Lower lobe of right lung (tissue), 2 donors: ENCODE results near the gene C8A. TPM values are rescaled to one million over a fixed set of nuclear protein-coding genes. Genes with fewer than 3 reads are reported as not detected.

Experiments
- ATAC-seq, 2 donors: fragments of 200-7000 bp; cut with Tn5 transposase; one replicate each; pipeline ENCODE4 v1.9.1; 2020 to 2022; ENCODE audit warnings: mild to moderate bottlenecking in 2 of 2, moderate library complexity in 2 of 2
- DNase-seq: peaks from one replicate; pipeline ENCODE4 v3.0.0-alpha.2; 2020
- H3K27ac ChIP-seq: fragments of 200-600 bp; one replicate; pipeline ENCODE4 v1.8.0; 2022
- H3K27me3 ChIP-seq: fragments of 200-600 bp; one replicate; pipeline ENCODE4 v1.8.0; 2022; ENCODE audit warnings: low read depth
- H3K36me3 ChIP-seq: fragments of 200-600 bp; one replicate; pipeline ENCODE4 v1.8.0; 2022; ENCODE audit warnings: mild to moderate bottlenecking
- H3K4me1 ChIP-seq: fragments of 200-600 bp; one replicate; pipeline ENCODE4 v1.8.0; 2022
- H3K4me3 ChIP-seq: fragments of 200-600 bp; one replicate; pipeline ENCODE4 v1.8.0; 2022; ENCODE audit warnings: mild to moderate bottlenecking
- H3K9me3 ChIP-seq: fragments of 200-600 bp; one replicate; pipeline ENCODE4 v1.8.0; 2022
- CTCF ChIP-seq: fragments of 200-600 bp; IDR thresholded peaks from one replicate; pipeline ENCODE4 v1.8.0; 2022; ENCODE audit warnings: antibody characterized with exemption, mild to moderate bottlenecking
- intact Hi-C: fragments of 100-400 bp; cut with DNase I; formaldehyde crosslinking; loops from one replicate; pipeline ENCODE4 v1.11.0; 2022
- total RNA-seq: library from RNA; stranded (reverse); fragmentation: NEBNext Ultra II Directional; extraction: Animal tissue kit (Norgen Biotek cat#: 25700); gene quantifications from one replicate; pipeline ENCODE4 v1.2.1, GENCODE V29; 2021
- donor health status: DM: no; HTN: yes; CAD: no; lungs with severe emphysema.

Gene C8A
- total RNA-seq, 1 donor from 2014 or later = not detected

- no peak for DNase-seq
Measured at GRCh38 chr1:56868761-56869160, 14.2 kb downstream of the C8A start.

GRCh38 chr1:56872597-56872996 is 18.0 kb downstream of the C8A start:
- intact Hi-C loops = no loop called here
- no peaks in the 10 kb centered on the region for H3K36me3 ChIP-seq
- H3K27me3 ChIP-seq = no peaks in the 10 kb centered on the region
- no peak for ATAC-seq
- H3K4me1 ChIP-seq = no peaks in the 10 kb centered on the region
- H3K4me3 ChIP-seq = no peak overlapping the region
- no peak for TF ChIP-seq CTCF
- DNase-seq = no peak
- H3K27ac ChIP-seq = no peak overlapping the region
- no peaks in the 10 kb centered on the region for H3K9me3 ChIP-seq

More at GRCh38 chr1:56868761-56869160, 14.2 kb downstream of the C8A start:
- Histone ChIP-seq H3K36me3 (no peaks in the 10 kb centered on the region), H3K27me3 (no peaks in the 10 kb centered on the region), H3K9me3 (no peaks in the 10 kb centered on the region), H3K27ac (no peak overlapping the region), H3K4me3 (no peak overlapping the region), H3K4me1 (no peaks in the 10 kb centered on the region)
- ATAC-seq = no peak
- no peak for TF ChIP-seq CTCF
- intact Hi-C loops = no loop called here

- no peak overlapping the region for H3K4me3 ChIP-seq
- intact Hi-C loops = no loop called here
- no peak for TF ChIP-seq CTCF
- no peaks in the 10 kb centered on the region for H3K36me3 ChIP-seq
- H3K27me3 ChIP-seq = no peaks in the 10 kb centered on the region
- no peaks in the 10 kb centered on the region for H3K9me3 ChIP-seq
- no peaks in the 10 kb centered on the region for H3K4me1 ChIP-seq
- H3K27ac ChIP-seq = no peak overlapping the region
- ATAC-seq (no peak), DNase-seq (no peak)
Measured at GRCh38 chr1:56873213-56873612, 18.6 kb downstream of the C8A start.

GRCh38 chr1:56874689-56875088 is 20.1 kb downstream of the C8A start:
- H3K9me3 ChIP-seq = no peaks in the 10 kb centered on the region
- no peak for TF ChIP-seq CTCF
- no peaks in the 10 kb centered on the region for H3K4me1 ChIP-seq
- H3K27me3 ChIP-seq = no peaks in the 10 kb centered on the region
- intact Hi-C loops = no loop called here
- H3K4me3 ChIP-seq = no peak overlapping the region
- H3K27ac ChIP-seq = no peak overlapping the region
- no peaks in the 10 kb centered on the region for H3K36me3 ChIP-seq
- no peak for DNase-seq
- ATAC-seq = no peak

GRCh38 chr1:56877973-56878372 is 23.4 kb downstream of the C8A start:
- no peaks in the 10 kb centered on the region for H3K36me3 ChIP-seq
- intact Hi-C loops = no loop called here
- no peaks in the 10 kb centered on the region for H3K4me1 ChIP-seq
- TF ChIP-seq CTCF = no peak
- no peak for DNase-seq
- H3K9me3 ChIP-seq = no peaks in the 10 kb centered on the region
- ATAC-seq = peak in 1 of 2 donors; percentile 68
- H3K4me3 ChIP-seq = no peak overlapping the region
- H3K27ac ChIP-seq = no peak overlapping the region
- no peaks in the 10 kb centered on the region for H3K27me3 ChIP-seq

GRCh38 chr1:56880774-56881173 is 26.2 kb downstream of the C8A start:
- no peak overlapping the region for H3K27ac ChIP-seq
- no peak for TF ChIP-seq CTCF
- no peak for DNase-seq
- H3K4me3 ChIP-seq = no peak overlapping the region
- intact Hi-C loops = no loop called here
- no peaks in the 10 kb centered on the region for H3K4me1 ChIP-seq
- no peaks in the 10 kb centered on the region for H3K36me3 ChIP-seq
- H3K27me3 ChIP-seq = no peaks in the 10 kb centered on the region
- no peaks in the 10 kb centered on the region for H3K9me3 ChIP-seq
- no peak for ATAC-seq
